GM12892 (cell line): ENCODE results near the gene EXT2.

Source experiments
- DNase-seq: peaks from one replicate; pipeline ENCODE4 v3.0.0; 2011; ENCODE audit not compliant: insufficient read length
- FAIRE-seq: peaks from 2 replicates; lab custom pipeline; 2011; peaks lifted over from hg19 to GRCh38; lab: Jason Lieb, UNC
- POLR2A ChIP-seq: IDR thresholded peaks from 2 replicates; pipeline ENCODE4 v1.6.1; 2011; ENCODE audit warnings: low read depth, low read length, control low read depth
- POLR2AphosphoS5 ChIP-seq: IDR thresholded peaks from 2 replicates; pipeline ENCODE4 v1.6.1; 2011; ENCODE audit warnings: low read depth, low read length, control low read depth
- TAF1 ChIP-seq: IDR thresholded peaks from 2 replicates; pipeline ENCODE4 v1.6.1; 2011; ENCODE audit warnings: low read depth, mild to moderate bottlenecking, control low read depth, low read length, borderline replicate concordance

Gene EXT2

GRCh38 chr11:44267006-44267749 lies 171.7 kb downstream of the EXT2 start:
- no peak for FAIRE-seq
- DNase-seq = no peak
- TF ChIP-seq TAF1 (no peak), POLR2A (no peak), POLR2AphosphoS5 (no peak)

DNA sequence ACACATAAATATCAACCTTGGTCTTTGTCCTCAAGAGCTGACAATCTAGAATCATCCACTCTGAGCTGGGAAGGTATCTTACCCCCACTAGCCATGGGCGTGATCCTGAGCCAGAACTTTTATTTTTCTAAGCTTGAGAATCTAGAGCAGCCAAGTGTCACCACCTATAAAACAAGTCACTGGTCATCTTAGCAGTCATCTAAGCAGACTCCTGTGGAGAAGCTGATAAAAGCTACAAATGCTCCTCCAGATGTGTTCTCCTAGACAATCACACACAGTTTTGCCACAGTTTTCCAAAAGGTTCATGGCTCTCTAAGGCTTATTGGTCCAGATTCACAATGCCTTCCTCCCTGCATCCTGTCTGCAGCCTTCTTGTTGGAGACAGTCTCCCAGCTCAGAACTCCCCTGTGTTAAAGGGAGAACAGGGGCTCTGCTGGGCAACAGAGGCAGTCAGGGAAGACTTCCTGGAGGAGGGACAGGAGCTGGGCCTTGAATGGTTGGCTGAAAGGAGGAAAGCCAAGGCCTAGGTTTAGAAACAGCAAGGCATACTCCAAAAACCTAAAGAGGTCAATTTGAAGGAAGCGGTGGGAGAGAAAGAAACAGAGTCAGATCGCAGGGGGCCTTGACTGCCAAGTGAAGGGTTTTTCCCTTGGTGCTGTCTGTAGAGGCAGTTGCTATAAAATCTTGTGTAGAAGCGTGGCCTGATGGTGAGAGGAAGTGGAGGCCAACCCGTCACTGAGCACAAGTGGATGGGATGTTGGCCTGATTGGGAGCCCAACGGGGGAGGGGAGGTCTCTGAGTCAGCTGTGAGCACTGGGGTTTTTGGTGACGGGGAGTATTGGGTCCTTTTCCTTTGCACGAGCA lies 172.5 kb downstream of the EXT2 start:
- DNase-seq (no peak), FAIRE-seq (no peak)
- no peak for TF ChIP-seq POLR2AphosphoS5
- TF ChIP-seq POLR2A = no peak
- TF ChIP-seq TAF1 = no peak

- TF ChIP-seq POLR2A (no peak), POLR2AphosphoS5 (no peak), TAF1 (no peak)
- FAIRE-seq = no peak
- no peak for DNase-seq
Observed at GRCh38 chr11:44268614-44269080, 173.2 kb downstream of the EXT2 start.

DNA sequence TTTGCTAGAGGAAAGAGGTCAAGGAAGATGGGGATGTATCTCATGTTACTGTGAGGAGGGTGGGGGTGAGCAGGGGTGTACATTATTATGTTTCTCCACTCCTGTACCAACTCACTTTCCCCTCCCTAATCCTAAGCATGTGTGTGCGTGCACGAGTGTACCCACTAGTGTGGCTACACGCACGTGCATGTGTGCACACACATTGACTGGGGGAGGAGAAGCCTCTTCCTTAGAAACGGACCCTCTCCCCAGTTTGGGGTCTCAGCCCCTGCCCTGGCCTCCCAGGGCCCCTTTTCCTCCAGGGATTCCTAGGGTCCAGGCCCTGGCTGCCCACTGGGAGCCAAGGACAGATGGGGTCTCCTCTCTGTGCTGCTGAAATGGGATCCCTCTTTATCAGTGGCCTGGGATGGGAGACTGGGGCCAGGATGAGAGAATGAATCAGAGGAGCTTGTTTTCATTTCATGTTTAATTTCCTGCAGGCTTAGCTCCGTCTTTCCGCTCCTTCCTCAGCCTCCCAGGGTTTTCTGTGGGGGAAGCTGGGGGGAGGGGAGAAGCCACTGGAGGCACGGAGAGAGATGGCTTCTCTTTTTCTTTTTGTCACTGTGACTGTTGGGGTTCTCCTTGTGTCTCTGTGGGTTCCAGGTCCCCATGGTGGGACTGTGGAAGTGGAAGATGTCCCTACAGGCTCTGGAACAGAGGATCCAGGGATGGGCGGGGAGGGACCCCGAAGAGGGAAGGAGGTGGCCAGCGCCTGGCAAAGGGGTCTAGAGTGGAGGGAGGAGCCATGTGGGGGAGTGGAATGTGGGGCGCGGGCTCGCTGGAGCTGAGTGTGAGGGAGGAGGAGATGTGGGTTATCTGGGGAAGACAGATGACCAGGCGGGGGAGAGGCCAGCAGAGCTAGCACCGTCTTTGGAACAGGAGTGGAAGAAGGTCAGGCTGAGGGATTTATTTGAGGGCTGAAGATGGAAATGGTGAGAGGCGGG lies 174.2 kb downstream of the EXT2 start:
- no peak for DNase-seq
- no peak for FAIRE-seq

GRCh38 chr11:44270403-44271273 lies 175.2 kb downstream of the EXT2 start:
- no peak for FAIRE-seq
- TF ChIP-seq POLR2A (no peak), POLR2AphosphoS5 (no peak), TAF1 (no peak)
- DNase-seq = no peak

More for the DNA sequence above, 174.2 kb downstream of the EXT2 start:
- TF ChIP-seq POLR2A = no peak
- no peak for TF ChIP-seq POLR2AphosphoS5
- no peak for TF ChIP-seq TAF1

GRCh38 chr11:44271286-44271685 lies 175.8 kb downstream of the EXT2 start:
- TF ChIP-seq POLR2AphosphoS5 (no peak), TAF1 (no peak), POLR2A (no peak)
- FAIRE-seq = no peak

DNA sequence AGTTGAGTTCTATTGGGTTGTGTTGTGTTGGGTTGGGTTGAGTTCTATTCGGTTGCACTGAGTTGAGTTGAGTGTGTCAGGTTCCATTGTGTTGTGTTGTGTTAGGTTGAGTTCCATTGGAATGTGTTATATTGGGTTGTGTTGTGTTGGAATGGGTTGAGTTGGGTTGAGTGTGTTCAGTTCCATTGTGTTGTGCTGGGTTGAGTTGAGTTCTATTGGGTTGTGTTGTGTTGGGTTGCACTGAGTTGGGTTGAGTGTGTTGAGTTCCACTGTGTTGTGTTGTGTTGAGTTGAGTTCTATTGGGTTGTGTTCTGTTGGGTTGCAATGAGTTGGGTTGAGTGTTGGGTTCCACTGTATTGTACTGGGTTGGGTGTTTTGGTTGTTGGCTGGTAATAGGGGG lies 178.9 kb downstream of the EXT2 start:
- DNase-seq = no peak
- FAIRE-seq = no peak
- TF ChIP-seq POLR2AphosphoS5 (no peak), TAF1 (no peak), POLR2A (no peak)

More at GRCh38 chr11:44271286-44271685, 175.8 kb downstream of the EXT2 start:
- DNase-seq = no peak

- FAIRE-seq (no peak), DNase-seq (no peak)
- TF ChIP-seq POLR2A (no peak), TAF1 (no peak), POLR2AphosphoS5 (no peak)
Observed at GRCh38 chr11:44275241-44275640, 179.8 kb downstream of the EXT2 start.

DNA sequence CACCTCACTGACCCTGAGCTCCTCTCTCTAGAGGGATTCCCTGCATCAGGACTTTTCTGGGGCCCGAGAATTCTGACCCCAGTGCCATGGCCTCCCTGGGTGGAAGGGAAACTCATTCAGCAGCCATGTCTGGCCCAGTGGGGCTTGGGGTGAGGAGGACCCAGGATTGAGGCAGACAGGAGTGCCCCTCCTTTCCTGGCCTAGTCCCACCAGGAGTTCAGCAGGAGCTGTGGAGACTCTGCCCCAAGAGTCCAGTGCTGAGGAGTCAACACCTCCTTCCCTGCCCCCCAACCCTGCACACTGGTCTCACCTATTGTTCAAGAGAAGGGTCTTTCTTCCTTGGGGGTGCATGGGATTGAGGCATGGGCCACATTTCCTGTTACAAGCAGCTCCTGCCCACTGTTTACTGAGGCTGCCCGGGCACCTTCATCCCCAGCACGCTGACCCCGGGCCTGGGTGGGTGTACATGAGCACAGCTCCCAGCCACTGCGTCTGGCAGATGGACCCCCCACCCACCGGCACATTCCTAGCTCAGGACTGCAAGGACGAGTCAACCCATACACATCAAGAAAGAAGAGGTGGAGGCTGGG lies 180.6 kb downstream of the EXT2 start:
- TF ChIP-seq TAF1 (no peak), POLR2A (no peak), POLR2AphosphoS5 (no peak)
- FAIRE-seq (no peak), DNase-seq (no peak)
